Fibroblast of the aortic adventitia (primary cell): Measurements from ENCODE around the gene BMAL1. TPM values are rescaled to one million over a fixed set of nuclear protein-coding genes. Genes with fewer than 3 reads are reported as not detected.

Source experiments
- DNase-seq: peaks from one replicate; pipeline ENCODE4 v3.0.0-alpha.2; 2010; ENCODE audit warnings: low read depth
- H3K4me3 ChIP-seq: 2 replicates; pipeline ENCODE4 v1.5.1; 2011; ENCODE audit warnings: low read depth, mild to moderate bottlenecking, control low read depth, low read length, moderate library complexity
- total RNA-seq: library from RNA; depleted of rRNA; stranded (reverse); fragments of >200 nt; gene quantifications from 2 replicates; pipeline ENCODE4 v1.2.3, GENCODE V29; 2012; ENCODE audit warnings: low replicate concordance
- TF ChIP-seq, protein P1 (sequence below): IDR thresholded peaks from 2 replicates; pipeline ENCODE4 v1.5.1; 2011; ENCODE audit warnings: mild to moderate bottlenecking, low read length, control low read depth, inconsistent platforms; ENCODE audit not compliant: insufficient read depth

The BMAL1 gene
- total RNA-seq, 1 donor = 5.5 TPM

DNA sequence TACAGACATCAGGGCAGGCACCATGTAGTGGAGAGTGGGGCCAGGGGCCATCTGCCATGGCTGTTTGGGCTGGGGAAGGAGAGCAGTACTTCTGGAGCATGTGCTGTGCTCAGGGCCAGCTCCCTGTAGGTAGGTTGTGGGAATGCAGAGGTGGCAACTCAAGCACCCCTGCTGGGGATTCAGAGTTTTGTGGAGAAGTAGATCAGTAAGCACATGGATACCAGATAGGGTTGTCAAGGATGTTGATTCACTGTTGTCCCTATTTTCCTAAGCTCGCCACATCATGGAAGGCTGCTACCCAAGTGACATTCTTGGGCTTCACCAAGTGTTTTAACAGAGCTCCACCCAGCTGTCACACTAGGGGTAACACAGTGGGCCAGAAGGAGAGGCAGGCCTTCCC lies 67.2 kb downstream of the BMAL1 start:
- TF ChIP-seq, protein P1, sequence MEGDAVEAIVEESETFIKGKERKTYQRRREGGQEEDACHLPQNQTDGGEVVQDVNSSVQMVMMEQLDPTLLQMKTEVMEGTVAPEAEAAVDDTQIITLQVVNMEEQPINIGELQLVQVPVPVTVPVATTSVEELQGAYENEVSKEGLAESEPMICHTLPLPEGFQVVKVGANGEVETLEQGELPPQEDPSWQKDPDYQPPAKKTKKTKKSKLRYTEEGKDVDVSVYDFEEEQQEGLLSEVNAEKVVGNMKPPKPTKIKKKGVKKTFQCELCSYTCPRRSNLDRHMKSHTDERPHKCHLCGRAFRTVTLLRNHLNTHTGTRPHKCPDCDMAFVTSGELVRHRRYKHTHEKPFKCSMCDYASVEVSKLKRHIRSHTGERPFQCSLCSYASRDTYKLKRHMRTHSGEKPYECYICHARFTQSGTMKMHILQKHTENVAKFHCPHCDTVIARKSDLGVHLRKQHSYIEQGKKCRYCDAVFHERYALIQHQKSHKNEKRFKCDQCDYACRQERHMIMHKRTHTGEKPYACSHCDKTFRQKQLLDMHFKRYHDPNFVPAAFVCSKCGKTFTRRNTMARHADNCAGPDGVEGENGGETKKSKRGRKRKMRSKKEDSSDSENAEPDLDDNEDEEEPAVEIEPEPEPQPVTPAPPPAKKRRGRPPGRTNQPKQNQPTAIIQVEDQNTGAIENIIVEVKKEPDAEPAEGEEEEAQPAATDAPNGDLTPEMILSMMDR = peak; percentile 21
- no peak overlapping the region for H3K4me3 ChIP-seq
- no peak for DNase-seq

DNA sequence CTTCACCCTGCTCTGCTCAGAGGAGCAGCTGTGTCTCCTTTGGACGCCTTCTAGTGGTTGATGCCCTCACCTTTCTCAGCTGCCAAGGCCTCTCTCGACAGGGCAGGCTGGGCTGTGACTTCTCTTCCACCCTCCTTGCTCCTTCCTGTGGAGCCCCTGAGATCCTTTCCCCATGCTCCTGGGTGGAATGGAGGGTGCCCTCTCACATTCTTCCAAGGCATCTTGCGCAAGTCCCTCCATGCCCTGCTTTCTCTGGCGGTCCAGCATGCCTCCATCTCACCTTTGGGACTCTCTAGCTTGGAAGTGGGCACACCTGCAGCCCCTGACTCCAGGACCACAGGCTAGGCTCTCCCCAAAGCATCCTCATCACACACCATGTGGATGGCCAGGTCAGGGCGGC lies 68.9 kb downstream of the BMAL1 start:
- TF ChIP-seq, protein P1 = no peak
- no peak overlapping the region for H3K4me3 ChIP-seq
- no peak for DNase-seq

DNA sequence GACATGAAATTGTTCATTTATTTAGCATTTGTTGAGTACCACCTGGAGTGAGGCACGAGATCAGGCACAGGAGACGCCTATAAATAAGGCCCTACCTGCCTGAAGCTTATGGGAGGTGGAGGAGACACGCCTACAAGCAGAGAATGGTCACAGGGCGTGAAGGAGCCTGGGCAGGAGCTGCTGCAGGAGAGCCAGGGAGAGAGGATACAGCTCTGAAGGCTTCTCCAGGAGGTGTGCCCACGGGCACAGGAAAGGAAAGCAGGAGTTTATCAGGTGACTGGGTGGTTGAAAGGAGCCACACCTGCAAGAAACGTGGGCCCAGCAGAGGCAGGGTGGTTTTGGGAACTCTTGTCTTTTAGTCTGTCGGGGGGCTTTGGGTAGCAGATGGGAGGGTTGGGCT lies 70.3 kb downstream of the BMAL1 start:
- no peak overlapping the region for H3K4me3 ChIP-seq
- TF ChIP-seq, protein P1 = no peak
- DNase-seq = no peak

DNA sequence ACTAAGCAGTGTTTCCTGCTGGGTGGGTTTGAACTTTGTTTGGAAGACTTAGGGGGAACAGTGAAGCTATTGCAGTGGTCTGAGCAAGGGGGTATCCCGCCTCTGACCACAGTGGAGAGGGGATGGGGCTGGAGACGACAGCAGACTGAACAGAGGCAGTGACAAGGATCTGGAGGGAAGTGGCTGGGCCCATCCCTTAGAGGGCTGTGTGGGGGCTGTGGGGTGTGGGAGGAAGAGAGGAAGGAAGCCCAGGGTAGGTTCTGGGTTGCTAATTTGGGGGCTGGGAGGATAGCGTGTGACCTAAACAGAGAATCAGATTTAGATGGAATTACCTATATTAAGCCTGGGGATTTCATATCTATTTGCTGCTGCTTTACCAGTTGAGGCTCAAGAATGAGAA lies 70.7 kb downstream of the BMAL1 start:
- TF ChIP-seq, protein P1 = no peak
- H3K4me3 ChIP-seq = no peak overlapping the region

DNA sequence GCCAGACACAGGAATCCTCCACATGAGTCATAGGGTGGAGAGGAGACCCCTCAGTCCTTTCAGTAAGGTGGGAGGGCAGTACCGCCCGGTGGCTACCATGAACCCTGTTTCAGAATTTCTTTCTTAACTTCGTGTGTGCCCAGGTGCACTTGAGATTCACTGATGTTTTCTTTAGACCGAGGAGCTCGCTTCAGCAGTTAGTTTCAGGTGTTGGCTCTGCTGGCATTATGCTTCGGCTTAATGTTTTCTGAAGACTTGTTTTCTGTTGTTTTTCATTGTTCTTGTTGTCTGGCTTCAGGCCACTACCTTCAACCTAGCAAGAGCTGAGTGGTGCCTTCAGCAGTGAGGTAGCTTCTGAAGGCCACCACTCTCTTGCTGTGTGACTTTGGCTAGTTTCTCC lies 71.5 kb downstream of the BMAL1 start:
- DNase-seq = no peak
- no peak overlapping the region for H3K4me3 ChIP-seq
- TF ChIP-seq, protein P1 = no peak

More for the DNA sequence above, 70.7 kb downstream of the BMAL1 start:
- DNase-seq = no peak

DNA sequence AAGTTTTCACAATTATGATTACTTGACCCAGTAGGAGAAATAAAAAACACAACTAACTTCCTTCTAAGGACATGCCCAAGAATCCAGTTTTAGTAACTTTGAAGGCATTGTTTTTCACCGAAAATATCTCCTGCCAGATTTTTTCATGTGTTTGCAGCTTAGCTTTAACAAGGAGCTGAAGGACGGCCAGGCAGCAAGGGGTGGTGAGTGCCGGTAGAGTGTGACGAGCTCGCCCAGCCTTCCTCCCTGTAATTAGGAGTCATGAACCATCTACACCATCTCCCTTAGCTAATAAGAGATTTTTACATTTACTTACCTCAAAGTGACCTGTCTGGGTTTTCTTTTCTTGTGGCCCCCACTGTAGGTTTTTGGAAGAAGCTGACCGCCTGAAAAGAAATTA lies 72.0 kb downstream of the BMAL1 start:
- no peak overlapping the region for H3K4me3 ChIP-seq
- TF ChIP-seq, protein P1 = no peak
- DNase-seq = no peak

DNA sequence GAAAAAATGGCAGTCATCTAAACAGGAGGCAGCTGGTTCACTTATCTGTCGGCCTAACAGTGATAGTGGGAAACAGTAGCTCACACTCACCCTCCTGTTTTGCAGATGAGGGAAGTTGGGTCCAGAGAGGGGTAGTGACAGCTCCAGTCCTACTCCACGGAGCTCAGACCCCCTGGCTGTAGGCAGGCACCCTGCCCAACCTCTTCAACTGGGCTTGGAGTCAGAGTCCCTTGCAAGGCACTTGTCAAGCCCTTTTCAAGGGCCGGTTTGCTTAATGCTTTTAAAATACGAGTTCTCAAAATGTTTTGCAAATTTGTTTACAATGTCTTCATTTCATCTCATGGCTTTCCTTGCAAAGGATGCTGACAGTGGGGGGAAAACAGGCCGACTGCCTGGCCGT lies 75.1 kb downstream of the BMAL1 start:
- H3K4me3 ChIP-seq = no peak overlapping the region
- TF ChIP-seq, protein P1 = no peak
- DNase-seq = no peak
